Effector CD4-positive, alpha-beta T cell (primary cell): ENCODE results near the gene GGTLC1.
"Not testable (repeated sequence)": the region's sequence is repeated elsewhere in the genome, so short reads cannot be mapped to it uniquely, and the experiment has no call there.

Experiments used
- DNase-seq: peaks from one replicate; pipeline ENCODE4 v3.0.0-alpha.2; 2020

Gene GGTLC1

DNA sequence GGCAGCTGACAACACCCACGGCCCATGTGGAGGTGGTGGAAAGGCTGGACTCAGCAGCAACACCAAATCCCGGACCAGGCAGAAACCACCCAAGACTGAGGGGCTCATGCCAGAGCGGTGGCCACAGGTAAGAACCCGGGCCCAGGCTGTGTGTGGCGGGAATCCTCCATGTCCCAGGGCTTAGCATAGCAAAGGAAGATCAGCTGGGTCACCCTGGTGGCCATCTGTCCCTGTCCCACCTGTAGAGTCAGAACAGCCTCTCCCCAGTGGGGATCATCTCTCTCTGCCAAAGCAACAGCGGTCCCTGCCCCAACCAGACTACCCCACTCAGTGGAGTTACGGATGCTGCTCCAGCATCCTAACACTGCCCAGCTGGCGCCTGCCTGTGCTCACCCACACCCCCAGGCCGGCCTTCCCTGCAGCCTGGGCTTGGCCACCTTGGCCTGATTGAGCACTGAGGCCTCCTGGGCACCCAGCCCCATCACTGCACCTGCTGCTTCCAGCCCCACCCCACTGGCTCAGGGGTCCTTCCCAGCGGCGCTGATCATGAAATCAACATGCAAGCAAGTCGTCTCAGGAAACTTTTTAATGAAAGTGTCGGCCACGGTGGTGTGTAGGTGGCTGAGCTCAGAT lies 5.5 kb upstream of the GGTLC1 start:
- DNase-seq, result not testable (repeated sequence)

DNA sequence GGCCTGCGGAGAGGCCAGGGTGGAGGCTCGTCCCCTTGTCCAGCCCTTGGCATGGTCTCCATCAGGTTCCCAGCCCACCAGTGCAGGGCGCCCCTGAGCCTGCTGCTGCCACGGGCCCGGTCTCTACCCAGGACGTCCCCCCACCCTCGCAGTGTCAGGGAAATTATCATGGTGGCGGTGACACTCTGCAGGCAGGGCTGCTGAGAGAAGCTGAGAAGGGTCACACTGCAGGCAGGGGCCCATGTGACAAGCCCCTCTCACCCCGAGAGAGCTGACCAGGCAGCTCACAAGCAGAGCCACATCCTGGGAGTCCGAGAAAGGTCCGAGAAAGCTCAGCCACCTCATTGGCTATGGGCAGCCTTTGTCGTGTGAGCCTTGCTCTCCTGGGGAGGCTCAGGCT lies 4.9 kb upstream of the GGTLC1 start:
- not testable (repeated sequence) for DNase-seq

DNA sequence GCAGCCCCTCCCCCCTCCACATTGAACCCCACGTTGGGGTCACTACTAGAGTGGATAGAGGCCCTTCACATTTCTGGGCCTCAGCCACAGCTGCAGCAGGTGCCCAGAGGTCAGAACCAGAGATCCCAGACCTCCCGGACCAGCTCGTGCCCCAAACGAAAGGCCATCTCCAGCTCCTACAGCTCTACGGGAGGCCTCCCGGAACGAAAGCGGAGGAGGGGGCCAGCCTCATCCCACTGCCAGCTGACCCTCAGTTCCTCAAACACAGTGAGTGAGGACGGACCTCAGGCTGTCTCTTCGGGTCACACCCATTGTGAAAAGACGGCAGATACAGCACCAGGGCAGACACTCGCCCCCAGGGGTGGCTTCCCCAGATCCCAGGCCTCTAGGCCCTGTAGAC lies 1.7 kb upstream of the GGTLC1 start:
- not testable (repeated sequence) for DNase-seq

DNA sequence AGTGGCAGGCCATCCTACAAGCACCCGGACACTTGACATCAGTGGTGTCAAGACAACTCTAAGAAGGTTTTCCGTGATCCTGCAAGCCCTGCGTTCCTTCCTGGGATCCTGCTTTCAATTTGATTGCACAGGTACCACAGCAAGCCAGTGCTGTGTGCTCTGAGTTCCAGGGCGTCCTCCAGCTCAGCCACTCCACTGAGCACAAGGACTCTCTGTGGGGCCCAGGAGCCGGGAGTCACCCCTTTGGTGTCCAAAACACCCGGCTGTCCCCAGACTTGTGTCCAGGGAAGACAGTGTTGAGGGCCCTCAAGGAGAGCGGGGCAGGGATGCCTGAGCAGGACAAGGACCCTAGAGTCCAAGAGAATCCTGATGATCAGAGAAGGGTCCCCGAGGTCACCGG lies 387 bp upstream of the GGTLC1 start:
- not testable (repeated sequence) for DNase-seq

DNA sequence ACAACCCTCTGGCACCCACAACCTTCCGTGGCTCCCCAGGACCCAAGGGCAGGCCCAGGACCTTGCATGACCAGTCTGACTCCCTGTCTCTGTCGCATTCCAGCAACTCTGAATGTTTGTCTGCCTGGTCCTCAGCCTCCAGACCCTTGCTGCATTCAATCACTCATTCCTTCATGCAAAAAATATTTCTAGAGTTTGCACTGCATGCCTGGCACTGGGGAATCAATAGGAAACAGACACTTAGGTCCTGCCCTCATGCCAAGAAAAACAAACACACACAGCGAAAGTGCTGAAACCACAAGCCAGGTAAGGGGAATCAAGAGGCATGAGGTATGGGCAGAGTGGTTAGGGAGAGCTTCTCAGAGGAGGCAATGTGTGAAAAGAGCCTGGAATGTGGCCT lies 1.9 kb downstream of the GGTLC1 start:
- DNase-seq, result not testable (repeated sequence)

DNA sequence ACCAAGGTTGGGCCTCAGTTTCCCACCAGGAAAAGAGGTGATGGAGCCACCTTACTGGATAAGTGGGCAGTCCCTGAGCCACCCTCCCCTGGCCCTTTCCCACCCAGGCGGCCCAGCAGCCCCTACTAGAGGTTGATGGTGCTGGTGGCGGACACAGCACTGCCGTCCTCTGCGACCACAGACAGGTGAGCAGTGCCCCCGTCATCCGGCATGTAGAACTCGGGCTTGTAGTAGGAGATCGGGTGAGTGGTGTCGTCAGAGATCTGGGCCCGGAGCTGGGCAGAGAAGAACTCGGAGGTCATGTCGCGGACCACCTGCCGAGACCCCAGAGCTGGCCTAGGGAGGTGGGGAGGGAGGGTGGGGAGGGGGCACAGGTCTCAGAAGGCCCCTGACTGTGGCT lies 2.3 kb downstream of the GGTLC1 start:
- DNase-seq, result not testable (repeated sequence)

DNA sequence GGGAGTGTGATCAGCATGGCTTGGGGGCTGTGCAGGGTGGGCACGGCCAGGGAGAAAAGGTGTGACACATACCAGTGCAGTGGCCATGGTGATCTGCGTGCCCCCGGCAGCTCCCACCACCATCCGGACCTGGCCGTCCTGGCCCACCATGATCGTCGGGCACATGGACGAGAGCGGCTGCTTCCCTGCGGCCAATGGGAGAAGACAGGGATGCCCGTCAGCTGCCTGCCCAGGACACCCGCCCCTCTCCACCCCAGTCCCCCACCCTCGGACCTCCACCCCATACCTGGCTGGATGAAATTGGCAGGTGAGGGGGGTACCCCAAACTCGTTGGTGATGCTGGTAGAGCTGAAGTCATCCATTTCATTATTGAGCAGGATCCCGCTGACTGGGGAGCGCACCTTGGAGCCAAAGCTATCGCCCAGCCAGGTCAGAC lies 2.8 kb downstream of the GGTLC1 start:
- not testable (repeated sequence) for DNase-seq

DNA sequence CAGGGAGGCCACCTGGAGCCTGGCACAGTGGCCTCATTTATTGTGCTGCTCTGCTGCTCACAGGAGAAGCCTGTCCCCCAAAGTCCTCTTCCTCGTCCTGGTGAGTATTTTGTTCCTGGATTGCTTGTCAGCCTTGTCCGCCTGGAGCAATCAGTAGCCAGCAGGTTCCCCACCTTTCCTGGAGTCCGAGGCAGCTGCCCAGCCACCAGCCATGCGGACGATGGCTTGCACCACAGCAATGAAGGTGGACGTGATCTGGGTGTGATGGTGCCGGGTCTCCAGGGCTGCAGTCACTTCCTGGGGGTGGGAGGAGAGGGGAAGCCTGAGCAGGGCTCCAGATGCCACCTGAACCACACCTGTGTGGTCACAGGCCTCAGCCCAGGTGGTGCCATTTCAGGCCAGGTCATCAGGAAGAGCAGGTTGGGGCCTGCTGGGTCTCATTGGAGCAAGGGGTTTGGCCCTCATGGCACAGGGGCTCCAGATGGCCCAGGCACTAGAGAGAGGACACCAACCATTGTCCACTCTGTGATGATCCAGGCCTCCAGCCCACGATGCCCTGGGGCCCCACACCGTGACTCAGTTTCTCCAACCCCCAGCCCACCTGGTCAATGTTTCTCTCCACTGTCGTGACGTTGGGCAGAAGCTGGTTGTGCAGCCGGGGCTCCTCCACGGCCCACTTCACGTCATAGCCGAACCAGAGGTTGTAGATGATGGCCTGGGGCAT lies 3.4 kb downstream of the GGTLC1 start:
- DNase-seq, result not testable (repeated sequence)

DNA sequence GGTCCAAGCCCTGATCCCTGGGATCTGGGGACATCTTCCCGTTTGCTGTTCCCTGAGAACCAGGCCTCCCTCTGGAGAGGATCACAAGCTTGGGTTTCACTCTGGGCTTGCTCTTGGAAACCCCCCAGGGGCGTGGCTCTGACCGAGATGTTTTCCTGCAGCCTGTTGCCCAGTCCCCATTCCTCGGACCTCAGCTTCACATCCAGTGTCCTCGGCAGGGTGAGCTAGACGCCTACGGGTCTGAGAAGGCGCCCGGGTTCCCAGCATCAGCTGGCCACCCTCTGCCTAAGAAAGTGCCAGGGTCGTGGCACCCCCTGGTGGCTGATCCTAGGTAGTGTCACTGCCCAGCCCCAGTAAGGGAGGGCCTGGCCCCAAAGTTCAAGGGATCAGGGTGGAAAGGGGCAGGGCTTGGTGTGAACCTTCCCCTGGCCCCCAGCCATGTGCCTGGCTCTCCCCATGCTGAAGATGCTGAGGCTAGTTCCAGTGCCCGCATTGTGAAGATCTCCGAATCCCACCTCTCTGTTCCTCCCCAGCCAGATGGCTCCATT lies 4.0 kb downstream of the GGTLC1 start:
- DNase-seq, result not testable (repeated sequence)

DNA sequence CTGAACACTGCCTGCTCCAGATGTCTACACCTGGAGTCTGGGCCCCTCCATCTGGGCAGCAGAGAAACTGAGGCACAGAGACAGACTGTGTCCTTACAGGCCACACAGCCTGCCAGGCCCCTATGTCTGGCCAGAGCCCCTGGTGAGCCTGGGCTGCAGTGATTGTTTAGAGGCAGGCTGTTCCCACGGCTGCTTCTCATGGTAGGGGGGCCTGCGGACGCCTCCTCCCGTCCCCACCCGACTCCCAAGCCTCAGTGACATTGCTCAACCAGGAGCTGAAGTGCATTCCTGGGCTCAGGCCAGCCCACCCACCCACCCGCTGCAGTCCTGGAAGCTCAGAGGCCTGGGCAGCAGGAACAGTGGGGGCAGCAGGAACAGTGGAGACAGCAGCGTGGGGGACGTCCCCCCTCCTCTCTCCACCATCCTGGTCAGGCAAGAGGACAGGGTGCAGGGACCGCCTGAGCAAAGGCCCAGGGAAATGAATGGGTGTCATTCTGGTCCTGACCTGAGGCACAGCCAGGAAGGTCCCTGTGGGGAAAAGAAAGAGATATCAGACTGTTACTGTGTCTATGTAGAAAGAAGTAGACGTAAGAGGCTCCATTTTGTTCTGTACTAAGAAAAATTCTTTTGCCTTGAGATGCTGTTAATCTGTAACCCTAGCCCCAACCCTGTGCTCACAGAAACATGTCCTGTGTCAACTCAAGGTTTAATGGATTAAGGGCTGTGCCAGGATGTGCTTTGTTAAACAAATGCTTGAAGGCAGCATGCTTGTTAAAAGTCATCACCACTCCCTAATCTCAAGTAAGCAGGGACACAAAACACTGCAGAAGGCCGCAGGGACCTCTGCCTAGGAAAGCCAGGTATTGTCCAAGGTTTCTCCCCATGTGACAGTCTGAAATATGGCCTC lies 6.2 kb downstream of the GGTLC1 start:
- DNase-seq, result not testable (repeated sequence)

DNA sequence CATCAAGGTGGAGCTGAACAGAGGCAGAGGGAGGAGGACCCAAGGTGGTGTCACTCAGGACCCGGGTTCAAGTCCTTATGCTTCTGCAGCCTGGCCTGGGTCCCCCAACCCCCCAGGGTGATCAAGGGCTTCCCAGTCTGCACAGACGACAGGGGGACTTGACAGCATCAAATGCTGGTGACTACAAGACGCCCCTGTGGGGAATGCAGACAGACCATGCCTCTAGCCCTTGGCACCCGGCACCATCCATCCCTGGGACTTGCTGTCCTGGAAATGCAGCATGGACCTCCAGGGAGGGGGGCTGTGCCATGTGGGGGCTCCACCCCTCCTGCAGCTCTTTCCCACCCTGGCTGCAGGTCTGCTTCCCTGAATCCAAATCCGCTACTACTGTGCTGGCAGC lies 7.1 kb downstream of the GGTLC1 start:
- not testable (repeated sequence) for DNase-seq

DNA sequence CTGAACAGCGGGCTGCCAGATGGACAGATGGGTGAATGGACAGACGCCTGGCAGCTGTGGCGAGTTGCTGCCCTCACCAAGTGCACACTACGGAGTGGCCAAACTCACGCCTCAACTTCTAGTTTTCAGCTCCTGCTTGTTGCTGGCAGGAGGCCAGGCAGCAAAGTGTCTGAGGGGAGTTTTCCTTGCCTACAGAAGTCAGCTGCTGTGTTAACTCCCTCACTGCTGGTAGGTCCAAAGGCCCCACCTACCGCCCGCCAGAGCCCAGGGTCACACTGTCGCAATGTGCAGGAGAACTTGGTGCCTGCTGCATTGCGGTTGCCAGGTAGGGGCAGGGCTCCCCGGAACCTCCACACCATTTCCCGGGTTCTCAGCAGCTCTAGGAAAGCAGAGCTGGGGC lies 7.6 kb downstream of the GGTLC1 start:
- not testable (repeated sequence) for DNase-seq

DNA sequence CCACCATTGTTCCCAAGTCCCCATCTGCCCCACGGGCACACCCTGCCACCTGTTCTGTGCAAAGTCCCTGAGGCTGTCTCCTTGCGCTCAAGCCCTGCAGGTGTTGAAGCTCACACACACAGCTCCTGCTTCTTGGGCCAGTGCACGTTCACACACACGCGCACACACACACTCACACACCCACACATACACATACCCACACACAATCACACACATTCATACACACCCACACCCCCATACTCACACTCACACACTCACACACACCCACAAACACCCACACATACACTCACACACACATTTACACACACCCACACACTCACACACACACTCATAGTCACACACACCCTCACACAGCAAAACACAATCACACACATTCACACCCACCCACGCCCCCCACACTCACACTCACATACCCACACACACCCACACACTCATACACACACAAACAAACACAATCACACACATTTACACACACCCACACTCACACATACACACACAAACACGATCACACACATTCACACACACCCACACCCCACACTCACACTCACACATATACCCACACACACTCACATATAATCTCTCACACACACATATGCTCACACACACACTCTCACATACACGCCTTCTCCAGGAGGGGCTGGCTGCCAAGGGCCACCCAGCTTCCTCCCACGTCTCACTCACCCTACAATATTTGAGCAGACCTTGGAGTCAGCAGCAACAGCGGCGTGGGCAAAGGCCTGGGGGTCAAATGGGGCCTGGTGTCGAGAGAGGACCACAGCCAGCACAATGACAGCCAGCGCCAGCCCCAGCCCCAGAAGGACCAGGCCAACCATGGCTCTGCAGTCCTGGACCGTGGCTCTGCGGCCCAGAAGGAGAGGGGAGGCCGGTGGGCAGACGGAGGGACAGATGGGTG lies 8.4 kb downstream of the GGTLC1 start:
- DNase-seq, result not testable (repeated sequence)

DNA sequence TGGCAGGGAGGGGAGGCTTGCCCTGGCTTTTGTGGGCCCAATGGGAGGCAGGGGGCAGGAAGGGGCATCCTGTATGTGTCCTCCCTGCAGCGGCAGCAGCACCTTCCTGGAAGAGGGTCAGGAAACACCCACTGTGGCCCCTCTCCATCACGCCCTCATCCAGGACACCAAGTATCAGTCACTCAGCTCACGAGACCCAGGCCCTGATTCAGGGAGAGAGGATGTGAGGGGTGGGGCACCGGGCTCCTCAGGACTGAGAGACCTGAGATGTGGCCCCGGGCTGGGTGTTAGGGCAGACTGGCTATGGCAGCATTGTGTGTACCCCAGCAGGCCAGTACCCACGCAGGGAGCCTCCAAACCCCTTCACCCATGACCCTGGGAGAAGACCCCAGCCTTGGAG lies 9.2 kb downstream of the GGTLC1 start:
- not testable (repeated sequence) for DNase-seq

DNA sequence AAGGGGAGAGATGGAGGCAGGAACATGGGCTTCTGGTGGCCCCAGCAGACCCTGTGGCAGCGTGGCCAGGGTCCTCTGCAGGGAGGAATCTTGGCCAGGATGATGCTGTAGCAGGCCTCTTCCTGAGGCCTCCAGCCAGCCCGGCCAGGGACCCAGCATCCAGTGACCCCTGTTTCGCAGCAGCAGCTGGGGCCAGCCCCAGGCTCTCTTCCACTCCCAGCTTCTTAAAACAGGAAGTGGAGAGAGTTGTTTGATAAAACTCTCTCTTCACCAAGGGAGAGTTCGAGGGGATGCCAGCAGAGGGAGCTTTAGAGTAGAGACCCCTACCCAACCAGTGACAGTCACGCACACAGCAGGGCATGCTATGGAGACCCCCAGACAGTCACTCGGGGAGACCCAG lies 10.1 kb downstream of the GGTLC1 start:
- DNase-seq, result not testable (repeated sequence)

DNA sequence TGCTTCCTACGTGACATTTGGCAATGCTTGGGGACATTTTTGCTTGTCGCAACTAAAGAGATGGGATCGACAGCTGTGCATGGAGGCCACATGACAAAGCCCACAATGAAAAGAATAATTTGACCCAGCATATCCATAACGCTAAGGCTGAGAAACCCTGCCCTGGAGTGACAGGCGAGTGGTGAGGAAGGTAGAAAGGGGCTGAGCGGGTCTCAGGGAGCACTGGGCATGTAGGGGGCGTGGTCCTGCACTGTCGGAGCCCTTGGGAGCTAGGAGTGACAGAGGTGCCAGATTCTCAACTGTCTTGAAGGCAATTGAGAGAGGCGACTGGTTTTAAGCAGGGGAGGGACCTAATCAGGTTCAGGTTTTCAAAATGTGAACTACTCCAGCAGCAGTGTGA lies 13.6 kb downstream of the GGTLC1 start:
- no peak for DNase-seq

DNA sequence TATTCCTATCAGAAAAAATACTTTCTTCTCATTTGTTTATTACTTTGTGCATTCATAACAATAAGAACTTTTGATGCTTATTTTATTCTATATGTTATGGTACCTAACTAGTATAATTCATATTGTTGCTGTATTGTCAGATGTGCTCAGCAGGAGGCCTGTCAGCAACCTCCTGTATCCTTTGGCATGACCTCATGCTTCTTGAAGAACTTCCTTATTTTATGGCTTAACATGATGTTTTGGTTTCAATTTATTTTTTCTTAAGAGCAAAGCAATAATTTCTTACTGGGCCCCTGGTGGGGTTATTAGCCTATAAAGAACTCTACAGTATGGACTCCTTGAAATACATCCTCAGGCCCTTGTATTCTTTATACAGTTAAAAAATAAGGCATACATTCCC lies 17.3 kb downstream of the GGTLC1 start:
- DNase-seq, result no peak

DNA sequence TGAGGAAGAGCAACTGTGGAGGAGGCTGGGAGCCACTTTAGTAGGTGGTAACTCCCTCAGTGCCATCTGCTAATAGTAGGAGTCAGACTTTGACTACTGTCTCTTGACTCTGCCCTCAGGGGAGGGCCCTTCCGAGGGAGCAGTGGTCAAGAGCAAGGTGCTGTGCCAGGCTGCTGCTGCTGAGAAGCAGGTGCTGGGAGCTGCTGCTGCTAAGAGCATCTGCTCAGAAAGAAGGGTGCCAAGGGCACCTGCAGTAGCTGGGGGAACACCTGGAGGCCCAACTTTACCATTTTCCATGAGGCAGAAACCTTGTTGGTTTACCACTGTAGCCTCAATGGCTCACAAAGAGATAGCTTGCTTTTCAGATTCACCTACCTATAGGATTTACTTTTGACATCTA lies 18.5 kb downstream of the GGTLC1 start:
- DNase-seq, result no peak

DNA sequence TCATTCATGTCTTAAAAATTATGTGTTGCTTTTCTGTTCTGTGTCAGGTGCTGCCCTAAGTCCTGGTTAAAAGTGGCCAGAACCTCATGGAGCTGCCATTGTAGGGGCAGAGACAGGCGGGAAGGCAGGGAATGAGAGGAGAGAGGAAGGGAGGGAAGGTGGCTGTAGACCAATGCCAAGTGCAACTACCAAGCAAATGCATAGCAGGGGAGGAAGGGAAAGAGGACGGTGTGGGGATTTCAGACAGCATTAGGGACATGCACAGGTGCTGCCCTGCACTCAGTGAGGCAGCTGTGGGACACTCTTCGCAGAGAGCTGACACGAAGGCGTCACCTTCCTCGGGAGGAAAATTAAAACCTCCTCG lies 21.0 kb downstream of the GGTLC1 start:
- DNase-seq, result no peak

DNA sequence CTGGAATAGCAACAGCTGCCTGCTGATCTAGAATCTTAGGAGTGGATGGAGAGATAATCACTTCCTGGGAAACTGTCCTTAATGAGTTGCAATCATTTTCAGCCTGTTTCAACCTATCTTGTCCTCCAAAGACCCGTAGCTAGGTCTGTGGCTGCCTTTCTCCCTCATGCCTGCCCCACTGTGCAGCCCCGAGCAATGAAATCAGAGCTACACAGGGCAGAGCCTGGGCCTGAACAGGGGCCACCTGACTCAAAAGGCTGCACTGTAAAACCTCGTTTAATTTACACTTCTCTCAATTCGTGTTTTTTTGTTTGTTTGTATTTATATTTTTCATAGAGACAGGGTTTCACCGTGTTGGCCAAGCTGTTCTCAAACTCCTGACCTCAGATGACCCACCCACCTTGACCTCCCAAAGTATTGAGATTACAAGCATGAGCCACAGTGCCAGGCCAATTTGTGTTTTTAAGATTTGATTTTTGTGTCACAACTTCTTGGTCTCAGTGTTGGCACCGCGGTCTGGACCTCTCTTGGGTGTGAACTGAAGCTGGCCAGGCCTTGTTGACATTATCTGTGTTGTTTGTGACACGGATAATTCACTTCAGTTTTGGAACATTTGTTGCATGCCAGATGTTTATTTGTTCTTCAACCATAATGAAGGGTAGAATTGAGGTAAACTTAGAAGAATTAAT lies 21.5 kb downstream of the GGTLC1 start:
- no peak for DNase-seq

DNA sequence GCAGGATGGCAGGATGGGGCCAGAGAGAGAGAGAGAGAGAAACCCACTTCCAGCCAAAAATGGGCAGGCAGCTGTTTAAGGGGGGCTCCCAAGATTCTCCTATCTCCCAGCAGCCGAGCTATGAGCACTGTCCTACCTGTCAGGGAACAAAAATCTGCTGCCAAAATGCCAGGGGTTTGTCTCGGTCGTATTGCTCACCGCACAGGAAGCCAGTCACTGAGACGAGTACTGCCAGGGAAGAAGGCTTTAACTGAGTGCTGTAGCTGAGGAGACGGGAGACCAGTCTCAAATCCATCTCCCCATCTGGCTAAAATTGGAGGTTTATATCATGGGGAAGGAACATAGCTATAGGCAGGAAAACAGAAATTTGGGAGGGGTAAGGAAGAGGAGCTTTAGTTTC lies 22.3 kb downstream of the GGTLC1 start:
- no peak for DNase-seq
